Suprapubic skin (tissue), 4 donors: ENCODE measurements around the gene SHC3. TPM values are rescaled to one million over a fixed set of nuclear protein-coding genes. Genes with fewer than 3 reads are reported as not detected.

Experiments
- DNase-seq, 2 donors: peaks; one replicate each; pipeline ENCODE4 v3.0.0-alpha.2; 2019; ENCODE audit warnings: low spot score in 2 of 2
- H3K27ac ChIP-seq: fragments of 200-600 bp; sonication (generic); one replicate; pipeline ENCODE4 v1.5.1; 2019
- H3K27me3 ChIP-seq: fragments of 200-600 bp; sonication (generic); one replicate; pipeline ENCODE4 v1.5.1; 2019
- H3K36me3 ChIP-seq: fragments of 200-600 bp; sonication (generic); one replicate; pipeline ENCODE4 v1.5.1; 2019
- H3K4me1 ChIP-seq: fragments of 200-600 bp; sonication (generic); one replicate; pipeline ENCODE4 v1.5.1; 2019
- H3K4me3 ChIP-seq: fragments of 200-600 bp; sonication (generic); one replicate; pipeline ENCODE4 v1.5.1; 2019; ENCODE audit warnings: mild to moderate bottlenecking
- H3K9me3 ChIP-seq: fragments of 200-600 bp; sonication (generic); one replicate; pipeline ENCODE4 v1.5.1; 2019
- CTCF ChIP-seq, 2 donors: fragments of 200-600 bp in 1 of 2; fragments of 450-650 bp in 1 of 2; sonication (generic) in 1 of 2; IDR thresholded peaks; one replicate each; pipeline ENCODE4 v1.5.1; 2016 to 2019; ENCODE audit warnings: antibody characterized with exemption in 2 of 2, mild to moderate bottlenecking in 1 of 2, moderate library complexity in 1 of 2
- EP300 ChIP-seq: sonication (generic); formaldehyde crosslinking; IDR thresholded peaks from one replicate; pipeline ENCODE4 v1.6.1; 2017; ENCODE audit warnings: antibody characterized with exemption
- POLR2A ChIP-seq, 2 donors: fragments of 450-650 bp; IDR thresholded peaks; one replicate each; pipeline ENCODE4 v1.6.1; 2017; ENCODE audit warnings: antibody characterized with exemption in 2 of 2, mild to moderate bottlenecking in 2 of 2, moderate library complexity in 2 of 2
- POLR2AphosphoS5 ChIP-seq, 3 donors: sonication (generic); formaldehyde crosslinking; IDR thresholded peaks; one replicate each; pipeline ENCODE4 v1.6.1; 2017; ENCODE audit warnings: antibody characterized with exemption in 3 of 3
- WGBS: methylation state at CpG from one replicate; pipeline ENCODE4 v1.1.5; 2018; 5-methylcytosine and 5-hydroxymethylcytosine counted together
- total RNA-seq, 4 donors: library from RNA; depleted of rRNA; stranded (reverse); fragments of >200 nt; gene quantifications; one replicate each; pipeline ENCODE4 v1.1.0, GENCODE V29; 2016

Gene SHC3
- total RNA-seq, 4 donors from 2014 or later, result 1.7 to 6.0 (median 3.2) TPM

GRCh38 chr9:89000973-89001916 lies 177.4 kb downstream of the SHC3 start:
- H3K4me3 ChIP-seq, result peak overlapping the region; percentile 26
- H3K27me3 ChIP-seq, result no peaks in the 10 kb centered on the region
- H3K9me3 ChIP-seq, result no peaks in the 10 kb centered on the region
- H3K36me3 ChIP-seq, result no peaks in the 10 kb centered on the region
- TF ChIP-seq EP300 (no peak), CTCF (IDR thresholded peaks at IDR 0.05) (peak; percentile 68 to 69)
- H3K4me1 ChIP-seq, result peaks cover 21% of the 10 kb centered on the region
- peak; percentile 93 to 94 for DNase-seq
- H3K27ac ChIP-seq, result no peak overlapping the region
- 29% methylated on average over 48 of the region's 52 CpGs for WGBS

GRCh38 chr9:89000371-89000781 lies 178.2 kb downstream of the SHC3 start:
- H3K9me3 ChIP-seq, result no peaks in the 10 kb centered on the region
- H3K4me1 ChIP-seq, result peaks cover 21% of the 10 kb centered on the region
- H3K4me3 ChIP-seq, result no peak overlapping the region
- no peaks in the 10 kb centered on the region for H3K27me3 ChIP-seq
- DNase-seq, result no peak
- H3K36me3 ChIP-seq, result no peaks in the 10 kb centered on the region
- H3K27ac ChIP-seq, result no peak overlapping the region
- 76% methylated on average over 9 of the region's 9 CpGs for WGBS
- TF ChIP-seq POLR2AphosphoS5 (IDR thresholded peaks at IDR 0.05) (no peak), CTCF (IDR thresholded peaks at IDR 0.05) (no peak), EP300 (no peak), POLR2A (IDR thresholded peaks at IDR 0.05) (no peak)

- H3K4me1 ChIP-seq, result peaks cover 28% of the 10 kb centered on the region
Observed at GRCh38 chr9:88998911-88999310, 179.7 kb downstream of the SHC3 start.

GRCh38 chr9:88998503-88998902 lies 180.1 kb downstream of the SHC3 start:
- H3K9me3 ChIP-seq, result no peaks in the 10 kb centered on the region
- TF ChIP-seq POLR2A (IDR thresholded peaks at IDR 0.05) (no peak), POLR2AphosphoS5 (IDR thresholded peaks at IDR 0.05) (no peak), EP300 (no peak), CTCF (IDR thresholded peaks at IDR 0.05) (no peak)
- H3K4me3 ChIP-seq, result no peak overlapping the region
- H3K27ac ChIP-seq, result no peak overlapping the region
- 22% methylated on average over 2 of the region's 2 CpGs for WGBS
- no peaks in the 10 kb centered on the region for H3K27me3 ChIP-seq
- DNase-seq, result no peak
- peaks cover 28% of the 10 kb centered on the region for H3K4me1 ChIP-seq
- no peaks in the 10 kb centered on the region for H3K36me3 ChIP-seq

More at GRCh38 chr9:88998911-88999310, 179.7 kb downstream of the SHC3 start:
- DNase-seq, result peak in 1 of 2 donors; percentile 85
- no peak for TF ChIP-seq EP300
- TF ChIP-seq POLR2A (IDR thresholded peaks at IDR 0.05), result no peak
- TF ChIP-seq CTCF (IDR thresholded peaks at IDR 0.05), result no peak
- peak in 1 of 3 donors; percentile 48 for TF ChIP-seq POLR2AphosphoS5 (IDR thresholded peaks at IDR 0.05)
- H3K27me3 ChIP-seq, result no peaks in the 10 kb centered on the region
- 64% methylated on average over 9 of the region's 9 CpGs for WGBS
- no peak overlapping the region for H3K27ac ChIP-seq
- no peaks in the 10 kb centered on the region for H3K36me3 ChIP-seq
- H3K9me3 ChIP-seq, result no peaks in the 10 kb centered on the region
- H3K4me3 ChIP-seq, result no peak overlapping the region

GRCh38 chr9:88997646-88998045 lies 181.0 kb downstream of the SHC3 start:
- Histone ChIP-seq H3K9me3 (no peaks in the 10 kb centered on the region), H3K4me3 (no peak overlapping the region), H3K4me1 (peaks cover 29% of the 10 kb centered on the region), H3K27me3 (peaks cover 2% of the 10 kb centered on the region), H3K27ac (no peak overlapping the region), H3K36me3 (no peaks in the 10 kb centered on the region)
- no peak for DNase-seq
- WGBS, result 90% methylated on average over 2 of the region's 8 CpGs
- no peak for TF ChIP-seq CTCF (IDR thresholded peaks at IDR 0.05)
- TF ChIP-seq POLR2A (IDR thresholded peaks at IDR 0.05), result no peak
- TF ChIP-seq POLR2AphosphoS5 (IDR thresholded peaks at IDR 0.05), result no peak
- TF ChIP-seq EP300, result no peak
